ENCODE measurements around the gene AKR1C8. TPM values are rescaled to one million over a fixed set of nuclear protein-coding genes. Genes with fewer than 3 reads are reported as not detected.

The AKR1C8 gene
- total and polyA plus RNA-seq, 2 of the 13 experiments (the other 11 are each of a cell fraction or from before 2014, with no cell fraction given) = 0.12 TPM; not detected in 1

- TF ChIP-seq FOSL1 (CRISPR knock-in tag; IDR thresholded peaks at IDR 0.05; ENCODE audit: borderline replicate concordance) (no peak), SRSF4 (IDR thresholded peaks at IDR 0.05; ENCODE audit: low read depth, low read length, poor library complexity, severe bottlenecking) (no peak), NR2F1 (CRISPR knock-in tag; IDR thresholded peaks at IDR 0.05) (peak in 1 of 2 experiments; percentile 57; a peak in 2 of 4 replicates), GFI1 (CRISPR knock-in tag; IDR thresholded peaks at IDR 0.05; ENCODE audit: borderline replicate concordance) (peak; percentile 64; the same call in 1 of the 2 replicates), ZNF580 (CRISPR knock-in tag; IDR thresholded peaks at IDR 0.05; ENCODE audit: borderline replicate concordance, low read depth) (no peak), ZNF234 (CRISPR knock-in tag; conservative IDR thresholded peaks at IDR 0.05) (no peak), ETS1 (CRISPR knock-in tag; IDR thresholded peaks at IDR 0.05) (no peak), ELK4 (CRISPR knock-in tag; IDR thresholded peaks at IDR 0.05; ENCODE audit: borderline replicate concordance) (no peak), FOXK1 (CRISPR knock-in tag; IDR thresholded peaks at IDR 0.05; ENCODE audit: borderline replicate concordance, low read depth) (0 out of 2 replicates have a peak, but pooled peaks have one; percentile 12), SAP130 (CRISPR knock-in tag; IDR thresholded peaks at IDR 0.05; ENCODE audit: low read depth) (peak; percentile 48; the same call in 1 of the 2 replicates), ZNF468 (CRISPR knock-in tag; IDR thresholded peaks at IDR 0.05) (no peak), ISX (CRISPR knock-in tag; conservative IDR thresholded peaks at IDR 0.05) (no peak), ZKSCAN8 (CRISPR knock-in tag; IDR thresholded peaks at IDR 0.05; ENCODE audit: borderline replicate concordance) (no peak), ERF (CRISPR knock-in tag; IDR thresholded peaks at IDR 0.05) (no peak; the same call in 1 of the 2 replicates), YEATS4 (CRISPR knock-in tag; IDR thresholded peaks at IDR 0.05; ENCODE audit: borderline replicate concordance) (no peak), MZF1 (CRISPR knock-in tag; IDR thresholded peaks at IDR 0.05; ENCODE audit: borderline replicate concordance) (no peak), SP4 (CRISPR knock-in tag; IDR thresholded peaks at IDR 0.05) (no peak), MAFG (CRISPR knock-in tag; IDR thresholded peaks at IDR 0.05) (no peak), HDAC6 (IDR thresholded peaks at IDR 0.05; ENCODE audit: low read depth, low read length) (0 out of 2 replicates have a peak, but pooled peaks have one; percentile 59), TARDBP (CRISPR knock-in tag; IDR thresholded peaks at IDR 0.05) (peak; percentile 50; the same call in 1 of the 2 replicates), ZNF766 (CRISPR knock-in tag; IDR thresholded peaks at IDR 0.05; ENCODE audit: borderline replicate concordance) (no peak), BCLAF1 (IDR thresholded peaks at IDR 0.05) (no peak)
- TF ChIP-seq, protein P1, sequence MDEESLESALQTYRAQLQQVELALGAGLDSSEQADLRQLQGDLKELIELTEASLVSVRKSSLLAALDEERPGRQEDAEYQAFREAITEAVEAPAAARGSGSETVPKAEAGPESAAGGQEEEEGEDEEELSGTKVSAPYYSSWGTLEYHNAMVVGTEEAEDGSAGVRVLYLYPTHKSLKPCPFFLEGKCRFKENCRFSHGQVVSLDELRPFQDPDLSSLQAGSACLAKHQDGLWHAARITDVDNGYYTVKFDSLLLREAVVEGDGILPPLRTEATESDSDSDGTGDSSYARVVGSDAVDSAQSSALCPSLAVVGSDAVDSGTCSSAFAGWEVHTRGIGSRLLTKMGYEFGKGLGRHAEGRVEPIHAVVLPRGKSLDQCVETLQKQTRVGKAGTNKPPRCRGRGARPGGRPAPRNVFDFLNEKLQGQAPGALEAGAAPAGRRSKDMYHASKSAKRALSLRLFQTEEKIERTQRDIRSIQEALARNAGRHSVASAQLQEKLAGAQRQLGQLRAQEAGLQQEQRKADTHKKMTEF (CRISPR knock-in tag; IDR thresholded peaks at IDR 0.05) = peak; percentile 68
Observed at GRCh38 chr10:5147981-5148677, 36.8 kb downstream of the AKR1C8 start (continued).

All from HepG2 (cell line).